Subcutaneous abdominal adipose tissue (tissue), 5 donors: ENCODE measurements around the gene NEURL2.
"Not testable (repeated sequence)": the region's sequence is repeated elsewhere in the genome, so short reads cannot be mapped to it uniquely, and the experiment has no call there.

Experiments
- H3K27ac ChIP-seq: one replicate; pipeline ENCODE4 v1.7.0; 2013; ENCODE audit warnings: low read depth, mild to moderate bottlenecking, inconsistent platforms, low read length, moderate library complexity
- H3K27me3 ChIP-seq, 5 donors: one replicate each; pipeline ENCODE4 v1.7.0; 2013; ENCODE audit warnings: low read length in 5 of 5, inconsistent platforms in 1 of 5; ENCODE audit not compliant: control insufficient read depth in 5 of 5, insufficient read depth in 4 of 5
- H3K36me3 ChIP-seq, 5 donors: one replicate each; pipeline ENCODE4 v1.7.0; 2013; ENCODE audit warnings: low read length in 5 of 5; ENCODE audit not compliant: control insufficient read depth in 5 of 5, insufficient read depth in 5 of 5
- H3K4me1 ChIP-seq, 5 donors: one replicate each; pipeline ENCODE4 v1.7.0; 2013; ENCODE audit warnings: low read length in 5 of 5, mild to moderate bottlenecking in 3 of 5, moderate library complexity in 1 of 5; ENCODE audit not compliant: control insufficient read depth in 5 of 5, insufficient read depth in 5 of 5
- H3K4me3 ChIP-seq, 5 donors: one replicate each; pipeline ENCODE4 v1.7.0; 2013; ENCODE audit warnings: low read length in 5 of 5, low read depth in 1 of 5
- H3K9ac ChIP-seq, 5 donors: one replicate each; pipeline ENCODE4 v1.7.0; 2013; ENCODE audit warnings: low read length in 5 of 5, mild to moderate bottlenecking in 4 of 5, moderate library complexity in 3 of 5
- H3K9me3 ChIP-seq, 5 donors: one replicate each; pipeline ENCODE4 v1.7.0; 2013; ENCODE audit warnings: low read length in 5 of 5; ENCODE audit not compliant: control insufficient read depth in 5 of 5
- donor health status: healthy.
- donor health status: healthy.
- donor health status: healthy.
- donor health status: healthy.
- donor health status: healthy.

NEURL2 gene

DNA sequence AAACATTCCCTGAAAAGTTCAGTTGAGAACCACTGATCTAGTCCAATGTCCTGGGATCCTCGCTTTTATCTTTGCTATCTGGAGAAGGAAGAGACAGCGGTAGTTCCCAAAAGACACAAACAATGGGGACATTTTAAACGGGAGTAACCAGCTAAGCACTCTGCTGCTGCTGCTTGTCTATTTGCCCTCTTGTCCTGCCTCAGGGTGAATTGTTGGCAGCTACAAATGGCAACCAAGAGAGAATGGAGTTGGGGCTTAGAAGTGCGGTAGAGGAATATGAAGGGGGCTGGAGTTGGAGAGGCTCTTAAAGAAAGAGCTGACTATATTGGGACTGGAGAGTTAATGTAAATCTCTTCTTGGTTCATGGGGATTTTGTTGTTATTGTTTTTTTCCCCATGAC, 16.4 kb downstream of the NEURL2 start:
- Histone ChIP-seq H3K4me3 (no peak overlapping the region), H3K27ac (no peak overlapping the region)

DNA sequence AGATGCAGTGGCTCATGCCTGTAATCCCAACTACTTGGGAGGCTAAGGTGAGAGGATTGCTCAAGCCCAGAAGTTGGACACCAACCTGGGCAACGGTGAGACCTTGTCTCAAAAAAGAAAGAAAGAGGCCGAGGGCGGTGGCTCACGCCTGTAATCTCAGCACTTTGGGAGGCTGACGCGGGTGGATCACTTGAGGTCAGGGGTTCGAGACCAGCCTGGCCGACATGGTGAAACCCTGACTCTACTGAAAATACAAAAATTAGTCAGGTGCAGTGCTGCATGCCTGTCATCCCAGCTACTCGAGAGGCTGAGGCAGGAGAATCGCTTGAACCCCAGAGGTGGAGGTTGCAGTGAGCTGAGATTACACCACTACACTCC, 16.9 kb downstream of the NEURL2 start:
- H3K4me3 ChIP-seq, H3K9ac ChIP-seq, H3K4me1 ChIP-seq, H3K9me3 ChIP-seq, H3K27me3 ChIP-seq, H3K27ac ChIP-seq: not testable (repeated sequence)
- peaks cover 0 to 28% (median 26%) of the 10 kb centered on the region in 5 donors for H3K36me3 ChIP-seq

More for the DNA sequence above, 16.4 kb downstream of the NEURL2 start:
- Histone ChIP-seq H3K9ac (no peak overlapping the region), H3K36me3 (peaks cover 0 to 28% (median 26%) of the 10 kb centered on the region in 5 donors), H3K4me1 (peaks cover 0 to 5% (median 0%) of the 10 kb centered on the region in 5 donors), H3K9me3 (no peaks in the 10 kb centered on the region), H3K27me3 (no peaks in the 10 kb centered on the region)

DNA sequence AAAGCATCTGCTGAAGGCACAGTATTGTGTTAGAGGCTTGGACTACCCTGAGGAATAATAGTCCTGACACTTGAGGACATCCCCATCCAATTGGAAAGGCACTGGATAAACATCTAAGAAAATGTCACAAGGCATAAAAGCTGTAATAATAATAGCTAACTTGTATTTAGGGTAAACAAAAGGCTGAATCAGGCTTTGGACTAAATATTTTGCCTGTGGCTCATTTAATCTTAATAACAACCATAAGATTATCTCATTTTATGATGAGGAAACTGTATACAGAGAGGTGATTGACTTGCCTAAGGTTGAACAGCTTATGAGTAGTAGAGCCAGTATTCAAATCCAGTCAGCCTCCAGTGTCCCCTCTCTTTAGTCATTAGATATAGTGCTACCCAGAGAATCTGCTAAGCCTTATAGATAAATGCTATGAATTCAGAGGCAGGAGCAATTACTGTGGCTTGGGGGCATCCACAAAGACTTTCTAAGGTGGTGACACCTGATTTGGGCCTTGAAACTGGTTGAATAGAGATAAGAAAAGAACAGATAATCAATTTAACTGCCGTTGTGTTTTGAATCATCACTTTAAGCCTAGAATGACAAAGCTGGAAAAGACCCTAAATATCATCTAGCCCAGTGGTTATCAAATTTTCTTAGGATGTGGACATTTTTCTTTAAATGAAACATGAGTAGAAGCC, 17.5 kb downstream of the NEURL2 start:
- Histone ChIP-seq H3K9ac (no peak overlapping the region), H3K27me3 (no peaks in the 10 kb centered on the region), H3K4me1 (peaks cover 0 to 3% (median 0%) of the 10 kb centered on the region in 5 donors), H3K36me3 (peaks cover 0 to 25% (median 24%) of the 10 kb centered on the region in 5 donors), H3K9me3 (no peaks in the 10 kb centered on the region), H3K27ac (no peak overlapping the region), H3K4me3 (no peak overlapping the region)

DNA sequence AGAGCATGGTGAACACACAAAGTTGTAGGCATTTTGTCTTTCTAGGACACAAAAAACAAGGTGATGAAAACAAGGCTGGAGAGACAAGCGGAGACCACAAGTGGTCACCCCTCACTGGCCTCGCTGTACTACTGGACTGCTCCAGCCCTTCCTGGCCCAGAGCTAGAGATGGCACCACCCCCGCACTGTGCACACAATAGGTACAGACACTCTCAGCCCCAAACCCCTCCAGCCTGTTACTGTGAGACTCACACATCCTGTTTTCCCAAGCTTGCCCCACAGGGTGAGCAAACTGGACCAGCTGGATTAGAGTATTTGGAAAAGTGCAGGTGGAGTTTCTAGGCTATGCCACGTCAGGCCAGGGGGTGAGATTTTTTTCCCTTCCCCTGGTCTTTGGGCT, 18.4 kb downstream of the NEURL2 start:
- no peak overlapping the region for H3K9ac ChIP-seq
- no peaks in the 10 kb centered on the region for H3K27me3 ChIP-seq
- no peak overlapping the region for H3K27ac ChIP-seq
- no peaks in the 10 kb centered on the region for H3K9me3 ChIP-seq
- H3K36me3 ChIP-seq, result peaks cover 0 to 16% (median 15%) of the 10 kb centered on the region in 5 donors
- no peak overlapping the region for H3K4me3 ChIP-seq
- H3K4me1 ChIP-seq, result no peaks in the 10 kb centered on the region

DNA sequence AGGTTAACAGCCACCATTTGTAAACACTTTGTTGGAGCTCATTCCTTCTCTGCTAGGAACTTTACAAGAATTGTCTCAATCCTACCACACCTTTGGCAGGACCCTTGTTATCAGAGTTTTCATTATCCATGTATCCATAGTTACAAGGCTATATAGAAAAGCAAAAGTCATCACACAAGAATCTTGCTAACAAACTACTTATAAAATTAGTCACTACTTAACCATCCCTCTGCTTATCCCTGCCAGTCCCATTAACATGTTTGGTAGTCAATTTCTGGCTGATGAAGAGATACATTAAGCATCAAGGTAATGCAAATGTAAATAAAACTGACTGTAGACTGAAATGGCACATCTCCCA, 23.2 kb downstream of the NEURL2 start:
- no peak overlapping the region for H3K4me3 ChIP-seq
- no peaks in the 10 kb centered on the region for H3K27me3 ChIP-seq
- no peaks in the 10 kb centered on the region for H3K9me3 ChIP-seq
- no peak overlapping the region for H3K27ac ChIP-seq
- no peaks in the 10 kb centered on the region for H3K4me1 ChIP-seq
- no peak overlapping the region for H3K9ac ChIP-seq
- peaks cover 0 to 5% (median 3%) of the 10 kb centered on the region in 5 donors for H3K36me3 ChIP-seq

DNA sequence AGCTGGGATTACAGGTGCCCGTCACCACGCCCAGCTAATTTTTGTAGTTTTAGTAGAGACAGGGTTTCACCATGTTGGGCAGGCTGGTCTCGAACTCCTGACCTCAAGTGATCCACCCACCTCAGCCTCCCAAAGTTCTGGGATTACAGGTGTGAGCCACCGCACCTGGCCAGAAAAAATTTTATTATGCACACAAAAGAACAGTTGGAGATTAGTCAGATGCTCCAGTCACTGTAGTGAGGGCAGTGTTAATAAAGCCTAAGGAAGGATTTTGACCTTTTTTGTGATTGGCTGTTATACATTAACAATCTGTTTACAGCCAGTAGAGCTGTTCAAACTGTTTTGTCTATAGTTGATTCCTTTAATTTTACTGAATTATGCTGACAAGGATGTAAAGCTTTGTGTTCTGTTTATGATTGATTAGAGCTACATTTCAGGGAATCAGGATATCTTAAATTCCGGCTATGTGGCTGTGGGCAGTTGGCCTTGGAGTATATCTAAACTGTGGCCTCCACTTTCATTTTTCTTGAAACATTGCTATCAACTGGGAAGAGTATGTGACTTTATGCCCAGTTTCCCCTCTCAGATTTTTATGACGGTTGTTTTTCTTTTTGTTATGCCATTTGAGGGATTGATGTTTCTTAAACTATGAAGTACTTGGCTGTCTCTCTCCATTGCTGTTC, 23.7 kb downstream of the NEURL2 start:
- Histone ChIP-seq H3K27me3 (no peaks in the 10 kb centered on the region), H3K4me1 (no peaks in the 10 kb centered on the region), H3K4me3 (no peak overlapping the region), H3K9me3 (no peaks in the 10 kb centered on the region), H3K36me3 (no peaks in the 10 kb centered on the region), H3K9ac (no peak overlapping the region), H3K27ac (no peak overlapping the region)

DNA sequence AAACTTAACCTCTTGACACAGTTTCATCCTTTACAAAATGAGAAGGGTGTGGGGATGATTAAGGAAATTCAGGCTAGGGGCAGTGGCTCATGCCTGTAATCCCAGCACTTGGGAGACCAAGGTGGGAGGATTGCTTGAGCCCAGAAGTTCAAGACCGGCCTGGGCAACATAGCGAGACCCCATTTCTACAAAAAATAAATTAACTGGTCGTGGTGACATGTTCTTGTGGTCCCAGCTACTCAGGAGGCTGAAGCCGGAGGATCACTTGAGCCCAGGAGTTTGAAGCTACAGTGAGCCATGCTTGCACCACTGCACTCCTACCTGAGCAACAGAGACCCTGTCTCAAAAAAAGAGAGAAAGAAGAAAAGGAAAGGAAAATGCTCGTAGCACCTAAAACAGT, 24.6 kb downstream of the NEURL2 start:
- Histone ChIP-seq H3K9me3 (no peaks in the 10 kb centered on the region), H3K27ac (no peak overlapping the region), H3K4me1 (no peaks in the 10 kb centered on the region), H3K9ac (no peak overlapping the region), H3K36me3 (no peaks in the 10 kb centered on the region), H3K27me3 (no peaks in the 10 kb centered on the region), H3K4me3 (no peak overlapping the region)

DNA sequence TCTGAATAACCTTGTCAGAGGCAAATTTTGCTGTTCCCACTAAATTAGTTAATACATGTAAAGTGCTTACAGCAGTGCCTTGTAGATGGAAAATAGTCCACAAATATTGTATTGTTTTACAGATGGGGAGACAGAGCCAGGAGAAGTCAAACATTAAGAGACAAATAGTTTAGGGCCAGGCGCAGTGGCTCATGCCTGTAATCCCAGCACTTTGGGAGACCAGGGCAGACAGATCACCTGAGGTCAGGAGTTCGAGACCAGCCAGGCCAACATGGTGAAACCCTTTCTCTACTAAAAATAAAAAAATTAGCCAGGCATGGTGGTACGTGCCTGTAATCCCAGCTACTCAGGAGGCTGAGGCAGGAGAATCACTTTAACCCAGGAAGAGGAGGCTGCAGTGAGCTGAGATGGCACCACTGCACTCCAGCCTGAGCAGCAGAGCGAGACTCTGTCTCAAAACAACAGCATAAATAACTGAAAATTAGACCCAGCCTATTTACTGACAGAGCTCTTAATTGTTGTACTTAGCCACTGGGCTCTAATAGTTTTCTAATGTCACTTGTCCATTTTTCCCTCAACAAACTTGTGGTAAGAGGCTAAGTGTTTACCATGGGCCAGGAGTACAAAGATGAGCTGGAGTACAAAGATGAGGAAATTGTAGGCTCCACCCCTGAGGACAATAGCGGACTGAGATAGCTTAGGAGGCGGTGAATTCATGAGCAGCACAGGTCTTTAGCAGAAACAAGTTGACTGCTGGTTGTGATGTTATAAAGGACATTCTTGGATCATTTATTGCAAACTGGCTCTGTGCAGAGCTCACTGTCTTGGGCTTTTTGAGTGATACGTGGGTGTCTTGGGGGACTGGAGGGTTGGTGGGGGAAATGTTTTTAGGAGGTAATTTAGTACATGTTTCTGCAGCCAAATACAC, 27.2 kb downstream of the NEURL2 start:
- H3K27me3 ChIP-seq, result no peaks in the 10 kb centered on the region
- H3K9ac ChIP-seq, result no peak overlapping the region
- H3K27ac ChIP-seq, result no peak overlapping the region
- no peaks in the 10 kb centered on the region for H3K9me3 ChIP-seq
- no peak overlapping the region for H3K4me3 ChIP-seq
- H3K36me3 ChIP-seq, result peaks cover 0 to 3% (median 0%) of the 10 kb centered on the region in 5 donors
- H3K4me1 ChIP-seq, result no peaks in the 10 kb centered on the region

DNA sequence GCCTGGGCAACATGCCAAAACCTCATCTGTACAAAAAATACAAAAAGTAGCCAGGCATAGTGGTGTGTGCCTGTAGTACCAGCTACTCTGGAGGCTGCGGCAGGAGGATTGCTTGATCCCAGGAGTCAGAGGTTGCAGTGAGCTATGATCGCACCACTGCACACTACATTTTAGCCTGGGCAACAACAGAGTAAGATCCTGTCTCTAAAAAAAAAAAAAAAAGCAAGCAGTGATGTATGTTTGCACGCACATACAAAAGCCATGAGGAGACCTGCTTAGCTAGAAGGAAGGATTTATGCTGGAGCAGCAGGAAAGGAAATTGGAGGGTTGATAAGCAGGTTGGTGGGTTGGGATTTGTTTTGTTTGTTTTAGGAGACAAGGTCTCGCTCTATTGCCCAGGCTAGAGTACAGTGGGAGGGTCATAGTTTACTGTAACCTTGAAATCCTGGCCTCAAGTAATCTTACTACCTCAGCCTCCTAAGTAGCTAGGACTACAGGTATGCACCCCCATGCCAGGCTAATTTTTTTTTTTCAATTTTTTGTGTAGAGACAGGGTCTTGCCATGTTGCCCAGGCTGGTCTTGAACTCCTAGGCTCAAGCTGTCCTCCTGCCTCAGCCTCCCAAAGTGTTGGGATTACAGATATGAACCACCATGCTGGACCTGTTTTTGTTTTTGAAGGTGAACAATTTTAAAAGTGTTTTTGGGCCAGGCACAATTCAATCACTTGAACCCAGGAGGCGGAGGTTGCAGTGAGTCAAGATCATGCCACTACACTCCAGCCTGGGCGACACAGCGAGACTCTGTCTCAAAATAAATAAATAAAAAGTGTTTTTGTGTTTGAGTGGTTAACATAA, 29.6 kb downstream of the NEURL2 start:
- Histone ChIP-seq H3K4me1 (peaks cover 0 to 18% (median 15%) of the 10 kb centered on the region in 5 donors), H3K27ac (no peak overlapping the region)

More for the DNA sequence above, 29.6 kb downstream of the NEURL2 start:
- Histone ChIP-seq H3K27me3 (no peaks in the 10 kb centered on the region), H3K36me3 (peaks cover 0 to 3% (median 0%) of the 10 kb centered on the region in 5 donors), H3K9me3 (no peaks in the 10 kb centered on the region), H3K4me3 (no peak overlapping the region), H3K9ac (no peak overlapping the region)
